Measurements from ENCODE around the gene EIF4G3. TPM values are rescaled to one million over a fixed set of nuclear protein-coding genes. Genes with fewer than 3 reads are reported as not detected.

EIF4G3 gene
- total and polyA plus RNA-seq, 9 of the 15 experiments (the other 6 are each of a cell fraction or from before 2014, with no cell fraction given): 6.7 to 40.5 (median 32.1) TPM

- TF ChIP-seq ZNF165 (CRISPR knock-in tag; IDR thresholded peaks at IDR 0.05; ENCODE audit: borderline replicate concordance): peak; percentile 15; the same call in 1 of the 2 replicates
- TF ChIP-seq GATAD2A (IDR thresholded peaks at IDR 0.05): peak; percentile 99
- no peak for TF ChIP-seq HSF4 (CRISPR knock-in tag; IDR thresholded peaks at IDR 0.05; ENCODE audit: borderline replicate concordance)
- no peak for TF ChIP-seq RFX5 (IDR thresholded peaks at IDR 0.05; ENCODE audit: low read depth, low read length)
- TF ChIP-seq EHMT2 (IDR thresholded peaks at IDR 0.05): no peak
- peak; percentile 100 for TF ChIP-seq ZZZ3 (IDR thresholded peaks at IDR 0.05)
- TF ChIP-seq NR2C1 (IDR thresholded peaks at IDR 0.05): peak; percentile 56; the same call in 1 of the 2 replicates
- peak; percentile 63; the same call in 1 of the 2 replicates for TF ChIP-seq NR2C1 (tag; IDR thresholded peaks at IDR 0.05)
- no peak for TF ChIP-seq FOSL1 (tag; conservative IDR thresholded peaks at IDR 0.05)
- TF ChIP-seq ELF1 (tag; IDR thresholded peaks at IDR 0.05): no peak
- TF ChIP-seq SETDB1 (IDR thresholded peaks at IDR 0.05; ENCODE audit: low read length): no peak
- TF ChIP-seq ZNF79 (CRISPR knock-in tag; IDR thresholded peaks at IDR 0.05; ENCODE audit: low read depth): no peak
- no peak for TF ChIP-seq SMAD1 (IDR thresholded peaks at IDR 0.05; ENCODE audit: low read depth, low read length, partially characterized antibody)
- no peak for TF ChIP-seq HEY1 (CRISPR knock-in tag; IDR thresholded peaks at IDR 0.05; ENCODE audit: borderline replicate concordance)
- no peak for TF ChIP-seq WHSC1 (IDR thresholded peaks at IDR 0.05; ENCODE audit: low read length)
- TF ChIP-seq U2AF2 (optimal IDR thresholded peaks at IDR 0.05; ENCODE audit: low read depth, low read length): no peak
- TF ChIP-seq ZBTB34 (CRISPR knock-in tag; IDR thresholded peaks at IDR 0.05): 0 out of 2 replicates have a peak, but pooled peaks have one; percentile 8
- TF ChIP-seq IFI16 (CRISPR knock-in tag; IDR thresholded peaks at IDR 0.05): no peak
- no peak for TF ChIP-seq MEIS2 (IDR thresholded peaks at IDR 0.05; ENCODE audit: partially characterized antibody)
- TF ChIP-seq FOXP1 (CRISPR knock-in tag; IDR thresholded peaks at IDR 0.05): peak; percentile 68; the same call in 1 of the 2 replicates
- TF ChIP-seq ZC3H4 (CRISPR knock-in tag; IDR thresholded peaks at IDR 0.05; ENCODE audit: borderline replicate concordance): no peak
- TF ChIP-seq RNF2 (IDR thresholded peaks at IDR 0.05): no peak
- peak; percentile 85; the same call in 1 of the 2 replicates for TF ChIP-seq CREB3 (tag; conservative IDR thresholded peaks at IDR 0.05; ENCODE audit: low read depth)
- no peak for TF ChIP-seq HDAC6 (IDR thresholded peaks at IDR 0.05; ENCODE audit: low read depth, low read length)
- no peak for TF ChIP-seq CBFA2T3 (IDR thresholded peaks at IDR 0.05)
- no peak for TF ChIP-seq HOMEZ (CRISPR knock-in tag; IDR thresholded peaks at IDR 0.05)
Measured at GRCh38 chr1:21176586-21177555, at the start of gene EIF4G3 (continued).

Measured in K562 (cell line).